Measurements from ENCODE around the gene PDXK.

PDXK gene

GRCh38 chr21:43734928-43735229 lies 15.9 kb downstream of the PDXK start:
- no peaks in the 10 kb centered on the region for H3K27me3 ChIP-seq (ENCODE audit: insufficient read depth, low read length)
- H3K27ac ChIP-seq (ENCODE audit: low read depth, low read length), result no peak overlapping the region
- H3K79me2 ChIP-seq (ENCODE audit: control insufficient read depth, insufficient read depth, low read length, unreplicated experiment), result peaks cover 45% of the 10 kb centered on the region
- H3K36me3 ChIP-seq (ENCODE audit: insufficient read depth, low read length), result peaks cover 3% of the 10 kb centered on the region; the same call in 1 of the 2 replicates
- H3K4me3 ChIP-seq (ENCODE audit: low read depth, low read length), result no peak overlapping the region
- peaks cover 29% of the 10 kb centered on the region for H3K4me1 ChIP-seq (ENCODE audit: control insufficient read depth, insufficient read depth, low read length, unreplicated experiment)
- H2AFZ ChIP-seq (ENCODE audit: low read length, unreplicated experiment), result no peak overlapping the region

- no peak overlapping the region for H2AFZ ChIP-seq (ENCODE audit: low read length, unreplicated experiment)
- peaks cover 3% of the 10 kb centered on the region; the same call in 1 of the 2 replicates for H3K36me3 ChIP-seq (ENCODE audit: insufficient read depth, low read length)
- H3K79me2 ChIP-seq (ENCODE audit: control insufficient read depth, insufficient read depth, low read length, unreplicated experiment), result peaks cover 39% of the 10 kb centered on the region
- H3K27ac ChIP-seq (ENCODE audit: low read depth, low read length), result no peak overlapping the region
- peaks cover 28% of the 10 kb centered on the region for H3K4me1 ChIP-seq (ENCODE audit: control insufficient read depth, insufficient read depth, low read length, unreplicated experiment)
- H3K4me3 ChIP-seq (ENCODE audit: low read depth, low read length), result no peak overlapping the region
- no peaks in the 10 kb centered on the region for H3K27me3 ChIP-seq (ENCODE audit: insufficient read depth, low read length)
Measured at GRCh38 chr21:43735236-43736091, 16.5 kb downstream of the PDXK start.

DNA sequence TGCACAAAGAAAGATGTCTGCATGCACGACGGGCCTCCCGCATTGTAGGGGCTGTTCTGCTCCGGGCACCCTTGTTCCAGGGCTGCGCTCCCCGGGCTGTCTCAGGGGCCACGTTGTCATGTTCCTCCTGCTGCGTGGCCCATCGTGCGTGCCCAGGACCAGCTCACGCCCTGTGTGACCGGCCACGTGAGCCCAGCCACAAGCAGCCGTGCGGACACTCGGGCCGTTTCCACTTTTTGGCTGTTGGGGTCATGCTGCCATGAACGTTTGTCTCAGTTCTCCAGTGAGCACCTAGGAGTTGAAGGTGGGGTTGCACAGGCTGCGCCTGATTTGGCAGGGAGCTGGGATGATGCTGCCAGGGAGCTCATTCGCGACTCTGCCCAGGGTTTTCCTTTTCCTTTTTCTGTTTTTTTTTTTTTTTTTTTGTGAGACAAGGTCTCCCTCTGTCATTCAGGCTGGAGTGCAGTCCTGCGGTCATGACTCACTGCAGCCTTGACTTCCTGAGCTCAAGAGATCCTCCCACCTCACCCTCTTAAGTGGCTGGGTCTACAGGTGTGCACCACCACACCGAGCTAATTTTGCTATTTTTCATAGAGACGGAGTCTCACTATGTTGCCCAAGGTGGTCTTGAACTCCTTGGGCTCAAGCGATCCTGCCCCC lies 17.4 kb downstream of the PDXK start:
- Histone ChIP-seq H3K27ac (ENCODE audit: low read depth, low read length) (no peak overlapping the region), H3K79me2 (ENCODE audit: control insufficient read depth, insufficient read depth, low read length, unreplicated experiment) (peaks cover 32% of the 10 kb centered on the region), H3K4me1 (ENCODE audit: control insufficient read depth, insufficient read depth, low read length, unreplicated experiment) (peaks cover 28% of the 10 kb centered on the region), H2AFZ (ENCODE audit: low read length, unreplicated experiment) (no peak overlapping the region), H3K4me3 (ENCODE audit: low read depth, low read length) (no peak overlapping the region), H3K27me3 (ENCODE audit: insufficient read depth, low read length) (no peaks in the 10 kb centered on the region), H3K36me3 (ENCODE audit: insufficient read depth, low read length) (peaks cover 3% of the 10 kb centered on the region; the same call in 1 of the 2 replicates)

DNA sequence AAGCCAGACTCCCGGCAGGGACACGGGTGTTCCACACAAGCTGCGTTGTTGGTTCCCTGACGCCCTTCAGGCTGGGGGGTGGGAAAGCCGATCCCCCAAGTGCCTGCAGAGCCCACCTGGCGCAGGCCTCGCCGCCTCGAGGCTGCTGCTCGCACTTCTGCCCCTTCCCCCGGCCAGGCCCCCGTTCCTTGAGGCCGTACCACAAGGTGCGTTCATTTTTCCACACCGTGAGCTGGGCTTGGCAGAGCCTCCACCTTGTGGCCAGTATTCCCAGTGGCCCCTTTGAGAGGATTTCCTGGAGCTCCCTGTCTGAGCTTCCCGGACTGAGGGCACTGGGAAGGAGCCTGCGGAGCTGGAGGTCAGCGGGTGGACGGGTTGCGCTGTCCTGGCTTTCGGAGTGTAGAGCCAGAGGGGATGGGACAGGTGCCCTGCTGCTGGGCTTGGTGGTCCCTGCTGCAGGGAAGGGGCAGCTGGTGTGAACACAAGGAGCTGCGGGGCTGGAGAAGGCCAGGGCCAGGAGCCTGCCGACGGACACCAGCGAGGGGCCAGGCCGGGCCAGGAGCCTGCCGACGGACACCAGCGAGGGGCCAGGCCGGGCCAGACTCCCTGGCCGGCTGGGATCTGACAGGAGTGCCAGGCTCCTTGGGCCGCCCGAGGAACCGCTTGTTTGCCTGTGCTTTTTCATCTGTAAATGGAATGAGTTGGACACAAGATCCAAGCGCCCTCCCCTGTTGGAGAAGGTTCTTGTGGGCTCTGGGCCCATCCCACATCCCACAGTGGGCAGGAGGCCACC lies 18.4 kb downstream of the PDXK start:
- H3K4me3 ChIP-seq (ENCODE audit: low read depth, low read length), result no peak overlapping the region
- H3K27me3 ChIP-seq (ENCODE audit: insufficient read depth, low read length), result no peaks in the 10 kb centered on the region
- H3K27ac ChIP-seq (ENCODE audit: low read depth, low read length), result no peak overlapping the region
- H2AFZ ChIP-seq (ENCODE audit: low read length, unreplicated experiment), result no peak overlapping the region
- H3K36me3 ChIP-seq (ENCODE audit: insufficient read depth, low read length), result peaks cover 3% of the 10 kb centered on the region; the same call in 1 of the 2 replicates
- peaks cover 22% of the 10 kb centered on the region for H3K79me2 ChIP-seq (ENCODE audit: control insufficient read depth, insufficient read depth, low read length, unreplicated experiment)
- peaks cover 24% of the 10 kb centered on the region for H3K4me1 ChIP-seq (ENCODE audit: control insufficient read depth, insufficient read depth, low read length, unreplicated experiment)

DNA sequence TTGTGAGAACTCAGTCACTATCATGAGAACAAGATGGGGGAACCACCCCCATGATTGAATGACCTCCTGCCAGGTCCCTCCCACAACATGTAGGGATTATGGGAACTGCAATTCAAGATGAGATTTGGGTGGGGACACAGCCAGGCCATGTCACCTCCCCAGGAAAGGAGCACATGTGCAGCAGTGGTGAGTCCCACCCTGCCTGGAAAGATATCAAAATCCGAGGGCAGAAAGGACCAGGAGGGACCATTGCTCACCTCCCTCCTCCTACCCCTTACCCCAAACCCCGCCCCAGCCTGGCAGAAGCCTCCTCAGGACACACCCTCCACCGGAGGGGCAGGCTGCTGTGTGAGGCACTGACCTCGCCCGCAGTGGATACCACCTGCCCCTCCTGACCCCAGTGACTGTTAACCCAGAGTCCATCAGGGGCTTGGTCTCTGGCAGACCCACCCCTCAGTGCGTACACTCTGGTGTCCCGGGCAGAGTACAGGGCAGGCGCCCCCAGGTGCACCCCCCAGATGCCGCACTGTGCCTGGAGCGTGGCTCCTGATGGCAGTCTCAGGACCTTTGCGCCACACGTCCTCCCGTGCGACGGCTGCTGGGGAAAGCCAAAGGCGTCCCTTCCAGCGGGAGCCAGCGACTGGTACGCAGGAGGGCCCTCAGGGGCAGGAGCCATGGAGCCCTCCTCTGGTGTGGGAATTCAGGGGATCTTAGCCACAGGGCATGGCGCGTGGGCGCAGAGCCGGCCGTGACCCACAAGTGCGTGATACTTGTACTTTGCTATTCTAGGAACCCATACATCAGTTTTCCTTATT lies 20.9 kb downstream of the PDXK start:
- Histone ChIP-seq H3K4me3 (ENCODE audit: low read depth, low read length) (no peak overlapping the region), H3K27ac (ENCODE audit: low read depth, low read length) (no peak overlapping the region), H3K4me1 (ENCODE audit: control insufficient read depth, insufficient read depth, low read length, unreplicated experiment) (peaks cover 7% of the 10 kb centered on the region), H3K27me3 (ENCODE audit: insufficient read depth, low read length) (no peaks in the 10 kb centered on the region), H3K79me2 (ENCODE audit: control insufficient read depth, insufficient read depth, low read length, unreplicated experiment) (peaks cover 6% of the 10 kb centered on the region), H2AFZ (ENCODE audit: low read length, unreplicated experiment) (no peak overlapping the region), H3K36me3 (ENCODE audit: insufficient read depth, low read length) (peaks cover 17% of the 10 kb centered on the region)

GRCh38 chr21:43740497-43741156 lies 21.7 kb downstream of the PDXK start:
- Histone ChIP-seq H3K4me3 (ENCODE audit: low read depth, low read length) (no peak overlapping the region), H3K36me3 (ENCODE audit: insufficient read depth, low read length) (peaks cover 19% of the 10 kb centered on the region), H3K27ac (ENCODE audit: low read depth, low read length) (no peak overlapping the region), H3K79me2 (ENCODE audit: control insufficient read depth, insufficient read depth, low read length, unreplicated experiment) (peaks cover 2% of the 10 kb centered on the region), H2AFZ (ENCODE audit: low read length, unreplicated experiment) (no peak overlapping the region), H3K27me3 (ENCODE audit: insufficient read depth, low read length) (no peaks in the 10 kb centered on the region), H3K4me1 (ENCODE audit: control insufficient read depth, insufficient read depth, low read length, unreplicated experiment) (peaks cover 3% of the 10 kb centered on the region)

DNA sequence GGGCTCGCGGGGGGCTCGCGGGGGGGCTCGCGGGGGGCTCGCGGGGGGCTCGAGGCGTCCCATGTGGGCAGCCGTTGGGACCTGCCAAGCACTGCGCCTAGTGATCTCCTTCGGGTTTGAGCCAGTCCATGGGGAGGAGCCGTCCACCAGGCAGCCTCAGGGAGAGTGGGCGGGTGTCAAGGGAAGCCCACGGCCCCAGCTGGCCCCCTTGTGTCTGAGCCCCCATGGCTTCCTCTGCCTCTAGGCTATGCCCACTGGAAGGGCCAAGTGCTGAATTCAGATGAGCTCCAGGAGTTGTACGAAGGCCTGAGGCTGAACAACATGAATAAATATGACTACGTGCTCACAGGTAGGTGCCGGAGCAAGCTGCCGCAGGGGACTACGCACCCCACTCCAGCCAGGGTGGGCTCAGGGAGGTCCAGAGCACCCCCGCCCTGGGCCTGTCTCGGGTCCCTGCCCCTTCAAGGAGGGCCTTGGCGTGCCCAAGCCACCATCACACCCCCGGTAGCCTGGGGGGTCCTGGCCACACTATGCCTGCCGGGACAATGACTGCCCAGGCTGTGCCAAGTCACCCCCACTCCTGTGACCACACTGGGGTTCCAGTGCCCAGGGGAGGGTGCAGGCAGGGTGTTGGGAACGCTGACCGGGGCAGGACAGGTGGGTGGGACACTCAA lies 22.6 kb downstream of the PDXK start:
- Histone ChIP-seq H3K36me3 (ENCODE audit: insufficient read depth, low read length) (peaks cover 19% of the 10 kb centered on the region), H3K4me1 (ENCODE audit: control insufficient read depth, insufficient read depth, low read length, unreplicated experiment) (no peaks in the 10 kb centered on the region), H3K27me3 (ENCODE audit: insufficient read depth, low read length) (no peaks in the 10 kb centered on the region), H3K27ac (ENCODE audit: low read depth, low read length) (no peak overlapping the region), H3K4me3 (ENCODE audit: low read depth, low read length) (no peak overlapping the region), H2AFZ (ENCODE audit: low read length, unreplicated experiment) (no peak overlapping the region), H3K79me2 (ENCODE audit: control insufficient read depth, insufficient read depth, low read length, unreplicated experiment) (no peaks in the 10 kb centered on the region)

GRCh38 chr21:43743947-43744346 lies 25.0 kb downstream of the PDXK start:
- no peak overlapping the region for H3K27ac ChIP-seq (ENCODE audit: low read depth, low read length)
- no peak overlapping the region for H2AFZ ChIP-seq (ENCODE audit: low read length, unreplicated experiment)
- peaks cover 21% of the 10 kb centered on the region for H3K36me3 ChIP-seq (ENCODE audit: insufficient read depth, low read length)
- H3K27me3 ChIP-seq (ENCODE audit: insufficient read depth, low read length), result no peaks in the 10 kb centered on the region
- H3K4me1 ChIP-seq (ENCODE audit: control insufficient read depth, insufficient read depth, low read length, unreplicated experiment), result no peaks in the 10 kb centered on the region
- H3K79me2 ChIP-seq (ENCODE audit: control insufficient read depth, insufficient read depth, low read length, unreplicated experiment), result no peaks in the 10 kb centered on the region
- H3K4me3 ChIP-seq (ENCODE audit: low read depth, low read length), result no peak overlapping the region

- no peaks in the 10 kb centered on the region for H3K4me1 ChIP-seq (ENCODE audit: control insufficient read depth, insufficient read depth, low read length, unreplicated experiment)
- H3K27ac ChIP-seq (ENCODE audit: low read depth, low read length), result no peak overlapping the region
- no peak overlapping the region for H3K4me3 ChIP-seq (ENCODE audit: low read depth, low read length)
- no peak overlapping the region for H2AFZ ChIP-seq (ENCODE audit: low read length, unreplicated experiment)
- H3K36me3 ChIP-seq (ENCODE audit: insufficient read depth, low read length), result peaks cover 18% of the 10 kb centered on the region
- H3K79me2 ChIP-seq (ENCODE audit: control insufficient read depth, insufficient read depth, low read length, unreplicated experiment), result no peaks in the 10 kb centered on the region
- no peaks in the 10 kb centered on the region for H3K27me3 ChIP-seq (ENCODE audit: insufficient read depth, low read length)
Measured at GRCh38 chr21:43744725-43745124, 25.8 kb downstream of the PDXK start.

All from ACC112 (cell line).